GM23248 (cell line): ENCODE results near the gene TRAF2.

Experiments used
- EZH2 ChIP-seq: fragments of 200-600 bp; sonication (generic); IDR thresholded peaks from 2 replicates; pipeline ENCODE4 v1.6.1; 2018; ENCODE audit warnings: antibody characterized with exemption, mild to moderate bottlenecking; ENCODE audit not compliant: insufficient read depth, poor library complexity, severe bottlenecking
- EZH2phosphoT487 ChIP-seq: fragments of 200-600 bp; sonication (generic); IDR thresholded peaks from 2 replicates; pipeline ENCODE4 v1.6.1; 2018; ENCODE audit warnings: antibody characterized with exemption, moderate library complexity, mild to moderate bottlenecking, low read depth; ENCODE audit not compliant: insufficient read depth

DNA sequence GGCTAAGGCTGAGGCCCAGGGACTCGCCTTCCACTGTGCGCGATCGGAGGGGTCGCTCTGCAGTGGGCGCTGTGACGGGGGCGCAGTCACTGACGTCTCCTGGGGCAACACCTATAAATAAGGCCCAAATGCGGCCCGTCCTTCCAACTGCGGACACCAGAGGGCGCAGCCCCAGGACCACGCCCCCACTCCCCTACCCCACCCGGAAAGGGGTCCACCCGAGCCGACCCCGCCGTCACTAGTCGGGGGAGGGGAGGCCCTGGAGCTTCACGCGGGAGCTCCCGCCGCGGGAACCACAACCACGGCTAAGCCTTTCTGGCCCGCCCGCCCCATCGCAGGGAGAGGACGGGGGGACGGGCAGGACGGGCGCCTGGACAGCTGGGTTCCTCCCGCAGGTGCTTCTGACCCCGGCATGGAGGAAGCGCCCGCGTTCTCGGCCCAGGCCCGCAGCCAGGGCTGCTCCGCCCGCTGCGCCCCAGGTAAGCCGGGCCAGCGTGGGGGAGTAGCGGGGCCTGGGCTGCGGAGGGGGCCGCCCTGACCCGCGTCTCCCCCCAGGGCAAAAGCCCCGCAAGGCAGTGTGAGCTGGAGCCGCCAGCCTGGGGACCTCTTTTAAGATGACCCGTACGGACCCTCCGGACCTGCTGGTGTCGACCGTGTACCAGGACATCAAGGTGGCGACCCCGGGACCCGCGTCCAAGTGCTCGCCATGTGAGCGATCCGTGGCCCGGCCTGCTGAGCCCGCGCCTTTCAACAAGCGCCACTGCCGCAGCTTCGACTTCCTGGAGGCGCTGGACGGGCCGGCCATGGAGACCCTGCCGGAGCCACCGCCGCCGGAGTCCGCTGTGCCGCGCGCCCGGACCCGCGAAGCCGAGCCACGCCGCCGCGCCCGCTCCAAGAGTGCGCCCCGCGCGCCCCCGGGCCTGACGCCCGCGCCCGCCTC is 42.2 kb upstream of the TRAF2 start:
- TF ChIP-seq EZH2 (peak; percentile 83), EZH2phosphoT487 (0 out of 2 replicates have a peak, but pooled peaks have one; percentile 54)
